ENCODE data around the gene GJC1.

GRCh38 chr17:44795928-44796327 lies 34.2 kb downstream of the GJC1 start:
- TF ChIP-seq, protein P1, sequence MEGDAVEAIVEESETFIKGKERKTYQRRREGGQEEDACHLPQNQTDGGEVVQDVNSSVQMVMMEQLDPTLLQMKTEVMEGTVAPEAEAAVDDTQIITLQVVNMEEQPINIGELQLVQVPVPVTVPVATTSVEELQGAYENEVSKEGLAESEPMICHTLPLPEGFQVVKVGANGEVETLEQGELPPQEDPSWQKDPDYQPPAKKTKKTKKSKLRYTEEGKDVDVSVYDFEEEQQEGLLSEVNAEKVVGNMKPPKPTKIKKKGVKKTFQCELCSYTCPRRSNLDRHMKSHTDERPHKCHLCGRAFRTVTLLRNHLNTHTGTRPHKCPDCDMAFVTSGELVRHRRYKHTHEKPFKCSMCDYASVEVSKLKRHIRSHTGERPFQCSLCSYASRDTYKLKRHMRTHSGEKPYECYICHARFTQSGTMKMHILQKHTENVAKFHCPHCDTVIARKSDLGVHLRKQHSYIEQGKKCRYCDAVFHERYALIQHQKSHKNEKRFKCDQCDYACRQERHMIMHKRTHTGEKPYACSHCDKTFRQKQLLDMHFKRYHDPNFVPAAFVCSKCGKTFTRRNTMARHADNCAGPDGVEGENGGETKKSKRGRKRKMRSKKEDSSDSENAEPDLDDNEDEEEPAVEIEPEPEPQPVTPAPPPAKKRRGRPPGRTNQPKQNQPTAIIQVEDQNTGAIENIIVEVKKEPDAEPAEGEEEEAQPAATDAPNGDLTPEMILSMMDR (IDR thresholded peaks at IDR 0.05; ENCODE audit: control extremely low read depth in 1 of 3, insufficient read depth in 1 of 3, low read depth in 1 of 3, low read length in 3 of 3) = no peak
- TF ChIP-seq TEAD4 (IDR thresholded peaks at IDR 0.05; ENCODE audit: low read depth, low read length) (no peak), TAF1 (IDR thresholded peaks at IDR 0.05; ENCODE audit: low read depth, low read length) (no peak), JUND (IDR thresholded peaks at IDR 0.05; ENCODE audit: low read length) (no peak), POLR2A (IDR thresholded peaks at IDR 0.05; ENCODE audit: control extremely low read depth in 1 of 2, low read depth in 2 of 2, low read length in 2 of 2) (no peak), RAD21 (IDR thresholded peaks at IDR 0.05 in 1 of 2, conservative IDR thresholded peaks at IDR 0.05 in 1 of 2; ENCODE audit: low read depth in 2 of 2, low read length in 2 of 2) (no peak), BACH1 (IDR thresholded peaks at IDR 0.05; ENCODE audit: low read length) (no peak)

All from H1 (cell line).